ENCODE results near the gene CDK6. TPM values are rescaled to one million over a fixed set of nuclear protein-coding genes. Genes with fewer than 3 reads are reported as not detected.

Gene CDK6
- polyA plus RNA-seq, 1 donor, result 22.4 TPM

- no peaks in the 10 kb centered on the region for H3K36me3 ChIP-seq (ENCODE audit: control insufficient read depth, insufficient read depth, low read length)
- H3K4me1 ChIP-seq (ENCODE audit: control insufficient read depth, insufficient read depth, low read length), result peaks cover 8% of the 10 kb centered on the region
- no peaks in the 10 kb centered on the region for H3K9me3 ChIP-seq (ENCODE audit: control insufficient read depth, low read depth, low read length)
- DNase-seq, result peak; percentile 46 to 78
- peak overlapping the region; percentile 7 for H3K4me3 ChIP-seq (ENCODE audit: low read length)
- 24% methylated on average over 3 of the region's 3 CpGs for WGBS (ENCODE audit: insufficient coverage, low lambda C conversion rate)
- H3K27ac ChIP-seq (ENCODE audit: low read length), result peak overlapping the region; percentile 52
- H3K27me3 ChIP-seq (ENCODE audit: control insufficient read depth, insufficient read depth, low read length), result no peaks in the 10 kb centered on the region
These were observed 12.5 kb upstream of the CDK6 start for GRCh38 chr7:92848851-92849250.

GRCh38 chr7:92848441-92848840 lies 12.1 kb upstream of the CDK6 start:
- no peak for DNase-seq
- H3K9me3 ChIP-seq (ENCODE audit: control insufficient read depth, low read depth, low read length), result no peaks in the 10 kb centered on the region

GRCh38 chr7:92847305-92847704 lies 10.9 kb upstream of the CDK6 start:
- 80% methylated on average over 1 of the region's 2 CpGs for WGBS (ENCODE audit: insufficient coverage, low lambda C conversion rate)

More at GRCh38 chr7:92848441-92848840, 12.1 kb upstream of the CDK6 start:
- Histone ChIP-seq H3K27me3 (ENCODE audit: control insufficient read depth, insufficient read depth, low read length) (no peaks in the 10 kb centered on the region), H3K4me3 (ENCODE audit: low read length) (no peak overlapping the region), H3K36me3 (ENCODE audit: control insufficient read depth, insufficient read depth, low read length) (no peaks in the 10 kb centered on the region), H3K4me1 (ENCODE audit: control insufficient read depth, insufficient read depth, low read length) (peaks cover 8% of the 10 kb centered on the region), H3K27ac (ENCODE audit: low read length) (peak overlapping the region; percentile 12)
- WGBS (ENCODE audit: insufficient coverage, low lambda C conversion rate), result no CpG with 5 or more reads among the region's 2 CpGs

GRCh38 chr7:92845736-92846135 lies 9.4 kb upstream of the CDK6 start:
- Histone ChIP-seq H3K4me3 (ENCODE audit: low read length) (no peak overlapping the region), H3K27me3 (ENCODE audit: control insufficient read depth, insufficient read depth, low read length) (no peaks in the 10 kb centered on the region), H3K27ac (ENCODE audit: low read length) (no peak overlapping the region), H3K36me3 (ENCODE audit: control insufficient read depth, insufficient read depth, low read length) (no peaks in the 10 kb centered on the region), H3K4me1 (ENCODE audit: control insufficient read depth, insufficient read depth, low read length) (peaks cover 8% of the 10 kb centered on the region), H3K9me3 (ENCODE audit: control insufficient read depth, low read depth, low read length) (no peaks in the 10 kb centered on the region)
- DNase-seq, result no peak
- WGBS (ENCODE audit: insufficient coverage, low lambda C conversion rate), result 80% methylated on average over 1 of the region's 2 CpGs

More at GRCh38 chr7:92847305-92847704, 10.9 kb upstream of the CDK6 start:
- no peak for DNase-seq
- Histone ChIP-seq H3K27ac (ENCODE audit: low read length) (no peak overlapping the region), H3K4me1 (ENCODE audit: control insufficient read depth, insufficient read depth, low read length) (peaks cover 8% of the 10 kb centered on the region), H3K4me3 (ENCODE audit: low read length) (no peak overlapping the region), H3K9me3 (ENCODE audit: control insufficient read depth, low read depth, low read length) (no peaks in the 10 kb centered on the region), H3K27me3 (ENCODE audit: control insufficient read depth, insufficient read depth, low read length) (no peaks in the 10 kb centered on the region), H3K36me3 (ENCODE audit: control insufficient read depth, insufficient read depth, low read length) (no peaks in the 10 kb centered on the region)

- Histone ChIP-seq H3K4me3 (ENCODE audit: low read length) (no peak overlapping the region), H3K9me3 (ENCODE audit: control insufficient read depth, low read depth, low read length) (no peaks in the 10 kb centered on the region), H3K27me3 (ENCODE audit: control insufficient read depth, insufficient read depth, low read length) (no peaks in the 10 kb centered on the region), H3K36me3 (ENCODE audit: control insufficient read depth, insufficient read depth, low read length) (no peaks in the 10 kb centered on the region), H3K4me1 (ENCODE audit: control insufficient read depth, insufficient read depth, low read length) (peaks cover 5% of the 10 kb centered on the region), H3K27ac (ENCODE audit: low read length) (no peak overlapping the region)
- WGBS (ENCODE audit: insufficient coverage, low lambda C conversion rate), result no CpG with 5 or more reads among the region's 4 CpGs
- no peak for DNase-seq
These were observed 7.4 kb upstream of the CDK6 start for GRCh38 chr7:92843781-92844180.

GRCh38 chr7:92843034-92843760 lies 6.8 kb upstream of the CDK6 start:
- WGBS (ENCODE audit: insufficient coverage, low lambda C conversion rate), result 100% methylated on average over 1 of the region's 4 CpGs
- H3K27ac ChIP-seq (ENCODE audit: low read length), result no peak overlapping the region
- DNase-seq, result no peak
- H3K4me1 ChIP-seq (ENCODE audit: control insufficient read depth, insufficient read depth, low read length), result peaks cover 5% of the 10 kb centered on the region
- no peaks in the 10 kb centered on the region for H3K36me3 ChIP-seq (ENCODE audit: control insufficient read depth, insufficient read depth, low read length)
- no peaks in the 10 kb centered on the region for H3K27me3 ChIP-seq (ENCODE audit: control insufficient read depth, insufficient read depth, low read length)
- no peak overlapping the region for H3K4me3 ChIP-seq (ENCODE audit: low read length)
- H3K9me3 ChIP-seq (ENCODE audit: control insufficient read depth, low read depth, low read length), result no peaks in the 10 kb centered on the region

GRCh38 chr7:92841192-92841591 lies 4.8 kb upstream of the CDK6 start:
- 83% methylated on average over 1 of the region's 3 CpGs for WGBS (ENCODE audit: insufficient coverage, low lambda C conversion rate)
- no peaks in the 10 kb centered on the region for H3K27me3 ChIP-seq (ENCODE audit: control insufficient read depth, insufficient read depth, low read length)
- no peak overlapping the region for H3K27ac ChIP-seq (ENCODE audit: low read length)
- no peaks in the 10 kb centered on the region for H3K4me1 ChIP-seq (ENCODE audit: control insufficient read depth, insufficient read depth, low read length)
- no peak overlapping the region for H3K4me3 ChIP-seq (ENCODE audit: low read length)
- no peaks in the 10 kb centered on the region for H3K36me3 ChIP-seq (ENCODE audit: control insufficient read depth, insufficient read depth, low read length)
- no peak for DNase-seq
- H3K9me3 ChIP-seq (ENCODE audit: control insufficient read depth, low read depth, low read length), result no peaks in the 10 kb centered on the region

- 50% methylated on average over 2 of the region's 5 CpGs for WGBS (ENCODE audit: insufficient coverage, low lambda C conversion rate)
- Histone ChIP-seq H3K27ac (ENCODE audit: low read length) (no peak overlapping the region), H3K36me3 (ENCODE audit: control insufficient read depth, insufficient read depth, low read length) (no peaks in the 10 kb centered on the region), H3K9me3 (ENCODE audit: control insufficient read depth, low read depth, low read length) (no peaks in the 10 kb centered on the region), H3K27me3 (ENCODE audit: control insufficient read depth, insufficient read depth, low read length) (no peaks in the 10 kb centered on the region), H3K4me3 (ENCODE audit: low read length) (no peak overlapping the region), H3K4me1 (ENCODE audit: control insufficient read depth, insufficient read depth, low read length) (no peaks in the 10 kb centered on the region)
- DNase-seq, result no peak
These were observed 3.9 kb upstream of the CDK6 start for GRCh38 chr7:92840316-92840715.

GRCh38 chr7:92839901-92840300 lies 3.5 kb upstream of the CDK6 start:
- no peak overlapping the region for H3K27ac ChIP-seq (ENCODE audit: low read length)
- H3K4me3 ChIP-seq (ENCODE audit: low read length), result no peak overlapping the region
- WGBS (ENCODE audit: insufficient coverage, low lambda C conversion rate), result 100% methylated on average over 1 of the region's 1 CpG
- no peaks in the 10 kb centered on the region for H3K4me1 ChIP-seq (ENCODE audit: control insufficient read depth, insufficient read depth, low read length)
- DNase-seq, result no peak
- H3K36me3 ChIP-seq (ENCODE audit: control insufficient read depth, insufficient read depth, low read length), result no peaks in the 10 kb centered on the region
- H3K27me3 ChIP-seq (ENCODE audit: control insufficient read depth, insufficient read depth, low read length), result no peaks in the 10 kb centered on the region
- H3K9me3 ChIP-seq (ENCODE audit: control insufficient read depth, low read depth, low read length), result no peaks in the 10 kb centered on the region

GRCh38 chr7:92838934-92839333 lies 2.6 kb upstream of the CDK6 start:
- Histone ChIP-seq H3K4me1 (ENCODE audit: control insufficient read depth, insufficient read depth, low read length) (no peaks in the 10 kb centered on the region), H3K27ac (ENCODE audit: low read length) (no peak overlapping the region), H3K36me3 (ENCODE audit: control insufficient read depth, insufficient read depth, low read length) (no peaks in the 10 kb centered on the region), H3K4me3 (ENCODE audit: low read length) (no peak overlapping the region), H3K27me3 (ENCODE audit: control insufficient read depth, insufficient read depth, low read length) (no peaks in the 10 kb centered on the region), H3K9me3 (ENCODE audit: control insufficient read depth, low read depth, low read length) (no peaks in the 10 kb centered on the region)
- DNase-seq, result no peak

Measured in large intestine (tissue), 3 donors.